Measurements from ENCODE around the gene A2M.

A2M gene

DNA sequence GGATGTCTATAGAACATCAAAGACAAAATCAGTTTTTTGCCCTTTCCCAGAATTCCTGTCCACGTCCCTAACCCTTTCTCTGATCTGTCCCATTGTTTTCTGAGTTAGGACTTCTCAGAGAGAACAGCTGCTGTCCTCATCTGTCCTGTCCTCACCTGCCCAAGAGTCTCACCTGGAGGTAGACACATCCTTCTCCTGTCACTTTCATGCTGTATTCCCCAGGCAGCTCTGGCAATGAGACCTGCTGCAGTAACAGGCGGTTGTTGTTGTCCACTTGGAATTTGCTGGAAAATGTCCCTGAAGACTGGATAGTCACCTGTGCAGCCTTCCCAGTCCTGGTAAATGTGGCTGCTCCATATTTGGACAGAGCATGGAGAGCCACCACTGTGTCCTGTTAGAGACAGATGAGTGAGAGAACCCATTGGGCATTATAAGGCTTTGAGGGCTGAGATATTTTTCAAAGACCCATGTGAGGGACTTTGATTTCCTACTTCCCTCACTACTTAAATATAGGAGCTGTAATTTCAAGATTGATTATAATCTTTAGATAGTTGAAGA is 43.2 kb downstream of the A2M start:
- DNase-seq (ENCODE audit: low spot score), result no peak

DNA sequence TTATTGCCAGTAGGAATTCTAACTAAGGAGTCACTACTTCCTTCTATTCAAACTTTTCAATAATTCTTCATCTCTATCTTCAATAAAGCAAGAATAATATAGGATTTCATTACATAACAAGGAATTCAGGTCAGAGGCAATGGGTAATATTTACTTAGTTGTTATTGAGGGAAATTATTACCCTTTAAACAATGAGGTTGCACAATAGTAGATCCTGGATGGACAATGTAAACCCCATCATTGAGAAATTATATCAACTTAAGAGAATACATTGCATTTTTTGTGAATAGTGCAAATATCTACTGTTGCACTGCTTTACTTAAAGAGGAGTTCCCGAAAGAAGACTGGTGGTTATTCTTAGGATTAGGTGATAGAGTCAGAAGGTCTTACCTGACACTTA is 43.8 kb downstream of the A2M start:
- no peak for DNase-seq (ENCODE audit: low spot score)

DNA sequence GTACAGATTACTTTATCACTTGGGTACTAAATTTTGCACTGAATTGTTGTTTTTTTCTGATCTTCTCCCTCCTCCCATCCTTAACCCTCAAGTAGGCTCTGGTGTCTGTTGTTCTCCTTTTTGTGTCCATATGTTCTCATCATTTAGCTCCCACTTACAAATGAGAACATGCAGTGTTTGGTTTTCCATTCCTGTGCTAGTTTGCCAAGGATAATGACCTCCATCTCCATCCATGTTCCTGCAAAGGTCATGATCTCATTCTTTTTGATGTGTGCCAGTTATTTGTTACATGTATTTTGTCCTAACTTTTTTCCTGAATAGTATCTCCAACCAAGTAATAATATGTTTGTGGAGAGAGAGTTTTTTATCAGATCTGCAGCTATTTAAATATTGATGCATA is 44.2 kb downstream of the A2M start:
- DNase-seq (ENCODE audit: low spot score), result no peak

DNA sequence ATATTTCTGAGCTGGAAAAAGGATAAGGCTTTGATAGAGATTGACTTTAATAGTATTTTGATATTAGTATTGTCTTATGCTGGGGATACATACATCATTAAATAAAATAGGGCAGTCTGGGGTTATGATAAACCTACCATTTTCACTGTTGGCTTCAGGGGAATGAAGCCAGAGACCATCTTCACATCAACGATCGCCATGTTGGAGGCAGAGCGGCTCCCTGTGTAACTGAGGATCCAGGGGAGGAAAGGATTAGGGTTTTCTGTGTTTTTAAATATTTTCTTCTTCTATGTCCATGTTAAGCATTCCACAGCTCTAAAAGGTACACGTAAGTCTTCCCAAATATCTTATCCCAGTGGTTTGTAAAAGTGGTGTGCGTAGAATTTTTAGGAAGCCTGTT is 45.4 kb downstream of the A2M start:
- DNase-seq (ENCODE audit: low spot score), result no peak

DNA sequence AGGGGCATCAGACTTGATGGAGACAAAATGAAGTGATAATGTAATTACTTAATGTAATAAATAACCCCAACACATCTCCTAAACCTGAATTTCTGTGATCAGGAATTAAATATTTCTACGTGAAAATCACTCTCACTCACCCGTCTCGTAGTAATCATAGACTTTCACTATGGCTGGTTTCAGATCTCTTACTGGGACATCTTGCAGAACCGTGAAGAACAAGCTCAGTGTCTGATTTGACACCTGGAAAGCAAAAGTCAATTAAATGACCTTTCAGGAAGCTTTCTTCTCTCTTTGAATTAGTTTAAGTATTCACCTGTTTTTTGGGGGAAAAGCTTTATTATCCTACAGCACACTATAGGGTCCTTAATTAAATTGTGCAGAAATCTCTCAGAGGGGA is 47.1 kb downstream of the A2M start:
- no peak for DNase-seq (ENCODE audit: low spot score)

DNA sequence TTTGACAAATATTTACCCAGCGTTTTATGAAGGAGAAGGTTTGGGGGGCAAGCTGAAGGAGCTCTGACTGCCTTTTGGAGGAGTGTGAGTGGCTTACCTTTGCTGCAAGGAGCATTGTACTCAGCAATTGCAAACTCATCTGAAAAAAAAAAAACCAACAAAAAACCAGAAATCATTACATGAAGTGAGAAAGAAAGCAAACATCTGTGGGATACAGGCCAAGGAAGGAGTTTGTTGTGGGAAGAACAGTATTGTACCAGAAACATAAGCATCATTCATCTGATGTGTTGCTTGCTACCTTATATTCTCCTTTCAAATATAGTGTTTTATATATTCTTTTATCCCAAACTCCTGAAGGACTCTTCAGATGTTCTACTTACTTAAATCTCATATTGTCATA is 47.6 kb downstream of the A2M start:
- no peak for DNase-seq (ENCODE audit: low spot score)

DNA sequence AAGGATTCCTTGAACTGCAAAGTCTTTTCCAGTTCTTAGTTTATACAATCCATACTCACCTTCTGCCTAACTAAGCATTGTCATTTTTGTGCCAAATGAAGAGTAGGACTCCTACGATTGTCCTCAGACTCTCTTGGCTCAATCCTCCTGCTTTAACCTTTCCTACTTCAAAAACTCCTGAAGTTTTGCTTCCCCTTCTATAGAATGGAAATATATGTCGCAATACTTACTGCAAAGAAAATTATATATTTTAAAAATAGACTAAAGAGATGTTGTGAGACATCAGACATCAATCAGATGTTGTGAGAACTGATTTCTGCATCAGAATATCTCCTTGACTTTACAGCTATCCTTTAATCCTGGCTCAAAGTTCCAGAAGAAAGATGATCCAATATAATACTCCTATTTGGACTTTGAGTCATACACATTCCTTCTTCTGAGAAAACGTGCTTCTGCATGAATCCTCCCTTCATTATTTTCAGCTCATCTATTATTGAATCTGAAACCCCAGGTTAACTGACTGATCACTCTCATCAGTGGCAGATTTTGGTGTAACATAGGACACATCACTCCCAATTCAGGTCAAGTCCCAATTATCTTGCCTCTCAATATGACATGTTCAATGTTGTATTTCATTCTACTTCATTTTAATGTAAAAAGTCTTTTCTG is 48.8 kb downstream of the A2M start:
- no peak for DNase-seq (ENCODE audit: low spot score)

DNA sequence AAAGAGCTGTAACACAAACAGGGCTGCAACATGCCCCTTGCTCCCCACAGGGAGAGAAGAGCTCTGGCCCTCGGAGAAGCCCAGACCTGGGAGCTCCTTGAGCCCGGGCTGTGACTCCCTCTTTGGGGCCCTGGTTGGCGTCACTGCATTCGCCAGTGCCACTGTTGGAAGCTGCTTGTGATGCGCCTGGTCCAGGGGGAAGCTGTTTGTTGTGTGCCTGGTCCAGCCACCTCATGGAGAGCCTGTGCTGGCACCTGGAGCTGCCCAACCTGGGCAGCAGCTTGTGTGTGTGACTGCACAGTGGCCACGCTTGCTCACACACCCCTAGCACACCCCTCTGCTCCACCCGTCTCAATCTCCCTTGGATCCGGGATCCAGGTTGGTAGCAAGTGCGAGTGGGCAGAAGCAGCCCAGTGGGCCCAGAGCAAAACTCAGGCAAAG is 49.5 kb downstream of the A2M start:
- DNase-seq (ENCODE audit: low spot score), result no peak

DNA sequence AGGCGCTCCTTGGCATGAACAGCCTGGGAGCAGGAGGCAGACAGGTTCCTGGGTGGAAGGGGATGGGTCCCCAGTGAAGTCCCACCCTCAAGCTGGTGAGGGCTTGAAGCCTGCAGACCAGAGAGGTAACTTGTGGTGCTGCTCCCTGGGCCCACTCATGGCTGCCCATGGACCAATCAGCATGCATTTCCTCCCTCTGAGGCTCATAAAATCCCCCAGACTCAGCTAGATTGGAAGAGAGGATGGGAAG is 50.2 kb downstream of the A2M start:
- no peak for DNase-seq (ENCODE audit: low spot score)

DNA sequence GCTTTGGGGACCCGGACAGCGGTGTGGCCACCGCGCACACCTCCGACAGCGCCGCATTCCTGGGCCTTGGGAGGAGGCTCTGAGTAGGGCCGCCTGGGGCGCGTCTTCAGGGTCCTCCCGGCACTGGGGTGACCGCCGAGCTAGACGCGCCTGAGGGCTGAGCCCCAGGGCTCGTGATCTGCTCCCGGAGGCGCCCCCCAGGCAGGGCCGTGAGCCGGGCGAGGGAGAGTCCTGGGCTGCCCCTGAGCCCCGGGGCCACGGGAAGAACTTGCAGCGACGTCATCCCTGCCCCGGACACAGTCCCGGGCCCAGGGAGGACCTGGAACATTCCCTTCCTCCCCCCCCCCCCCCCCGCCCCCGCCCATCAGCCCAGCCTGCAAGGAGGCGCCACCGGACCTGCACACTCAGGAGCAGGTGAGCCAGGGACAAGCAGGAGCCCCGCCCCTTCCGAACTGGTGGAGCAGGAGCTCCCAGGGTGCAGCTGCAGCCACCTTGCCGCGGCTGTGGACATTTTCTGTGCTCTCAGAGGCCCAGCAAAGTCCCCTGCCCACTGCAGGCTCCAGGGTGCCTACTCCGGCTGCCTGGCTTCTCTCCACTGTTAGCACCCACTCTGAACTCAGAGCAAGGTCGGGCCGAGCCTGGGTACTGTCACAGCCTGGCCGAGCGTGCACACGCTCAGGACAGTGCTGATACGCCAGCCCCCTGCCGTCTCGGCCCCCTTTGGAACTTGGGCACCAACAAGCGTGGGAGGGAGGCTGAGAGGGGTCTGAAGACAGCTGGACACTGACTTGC is 50.7 kb downstream of the A2M start:
- peak; percentile 84 for DNase-seq (ENCODE audit: low spot score)

DNA sequence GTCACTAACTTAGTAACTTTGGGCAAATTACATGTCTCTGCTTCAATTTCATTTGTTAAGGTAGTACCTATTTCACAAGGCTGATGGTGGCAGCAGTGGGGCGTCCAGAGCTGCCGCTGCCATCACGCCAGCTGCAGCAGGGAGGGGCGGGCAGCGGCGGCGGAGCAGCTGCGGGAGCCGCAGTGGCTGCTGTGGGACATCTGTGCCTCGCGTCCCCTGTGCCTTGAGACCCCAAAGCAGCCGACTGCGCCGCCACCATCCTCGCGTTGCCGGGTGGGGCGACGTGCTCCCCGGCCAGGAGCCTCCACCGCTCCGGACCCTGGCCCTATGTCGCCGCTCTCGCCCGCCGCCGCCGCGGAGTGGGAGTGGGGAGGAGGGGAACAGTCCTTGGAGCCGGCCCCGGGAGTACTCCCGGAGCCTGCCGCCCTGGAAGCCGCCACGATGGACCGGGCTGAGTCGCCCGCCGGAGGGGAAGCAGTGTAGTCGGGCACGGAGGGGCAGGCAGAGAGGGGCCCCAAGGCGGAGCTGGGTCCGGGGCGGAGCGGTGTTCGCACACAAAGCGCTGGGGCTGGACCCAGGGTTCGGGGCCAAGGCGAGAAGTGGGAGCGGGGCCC is 51.4 kb downstream of the A2M start:
- DNase-seq (ENCODE audit: low spot score), result peak; percentile 86

DNA sequence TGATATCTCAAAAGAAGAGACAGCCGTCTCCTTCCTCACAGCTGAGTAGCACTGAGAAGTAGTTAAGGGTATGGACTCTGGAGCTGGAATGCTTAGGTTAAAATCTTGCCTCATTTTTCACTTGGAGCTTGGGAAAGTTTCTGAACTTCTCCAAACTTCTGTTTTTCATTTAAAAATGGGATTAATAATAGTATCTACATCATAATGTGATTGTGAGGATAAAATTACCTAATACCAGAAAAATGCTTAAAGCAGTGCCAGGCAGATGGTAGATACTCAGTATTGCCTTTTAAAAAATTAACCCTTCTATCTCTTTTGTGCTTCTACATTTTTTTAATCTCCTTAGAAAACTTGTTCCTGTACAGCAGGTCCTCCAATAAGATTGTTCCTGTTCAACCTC is 63.1 kb downstream of the A2M start:
- no peak for DNase-seq (ENCODE audit: low spot score)

DNA sequence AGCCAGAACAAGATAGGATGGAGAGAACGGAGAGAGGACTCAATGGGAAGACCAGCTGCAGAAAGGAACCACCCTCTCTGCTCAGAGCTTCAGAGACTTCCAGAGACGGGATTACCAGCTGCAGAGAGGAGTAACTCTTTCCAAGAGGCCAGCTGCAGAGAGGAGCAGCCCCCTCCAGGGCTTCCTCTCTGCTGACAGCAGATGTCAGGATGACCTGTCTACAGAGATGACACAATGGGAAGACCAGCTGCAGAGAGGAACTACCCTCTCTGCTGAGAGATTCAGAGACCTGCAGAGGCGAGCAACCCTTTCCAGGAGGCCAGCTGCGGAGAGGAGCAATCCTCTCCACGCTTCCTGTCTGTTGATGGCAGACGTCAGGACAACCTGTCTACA is 64.6 kb downstream of the A2M start:
- DNase-seq (ENCODE audit: low spot score), result no peak

DNA sequence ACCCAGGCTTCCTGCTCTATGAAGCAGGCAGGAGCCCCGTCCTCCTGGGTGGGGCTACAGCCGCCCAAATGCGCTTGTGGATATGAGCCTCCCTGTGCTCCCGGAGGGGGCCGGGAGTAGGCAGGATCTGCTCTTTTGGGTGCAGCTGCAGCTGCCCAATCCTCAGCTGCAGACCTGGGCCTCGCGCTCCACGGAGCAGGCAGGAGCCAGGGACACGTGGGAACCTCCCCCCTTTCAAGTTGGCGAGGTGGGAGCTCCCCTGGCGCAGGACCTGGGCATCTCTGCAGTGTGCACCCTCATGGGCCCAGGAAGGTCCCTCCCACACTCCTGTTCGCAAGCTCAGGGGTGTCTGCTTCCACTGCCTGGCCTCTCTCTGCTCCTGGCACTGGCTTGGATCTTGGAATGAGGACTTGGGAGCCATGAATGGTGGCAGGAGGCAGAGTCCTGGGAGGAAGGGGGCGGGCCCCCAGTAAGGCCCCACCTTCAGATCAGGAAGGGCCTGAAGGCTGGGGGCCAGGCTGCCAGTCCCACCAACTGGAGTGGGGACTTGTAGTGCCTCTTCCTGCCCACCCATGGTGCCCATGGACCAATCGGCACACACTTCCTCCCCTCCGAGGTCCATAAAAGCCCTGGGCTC is 65.1 kb downstream of the A2M start:
- no peak for DNase-seq (ENCODE audit: low spot score)

DNA sequence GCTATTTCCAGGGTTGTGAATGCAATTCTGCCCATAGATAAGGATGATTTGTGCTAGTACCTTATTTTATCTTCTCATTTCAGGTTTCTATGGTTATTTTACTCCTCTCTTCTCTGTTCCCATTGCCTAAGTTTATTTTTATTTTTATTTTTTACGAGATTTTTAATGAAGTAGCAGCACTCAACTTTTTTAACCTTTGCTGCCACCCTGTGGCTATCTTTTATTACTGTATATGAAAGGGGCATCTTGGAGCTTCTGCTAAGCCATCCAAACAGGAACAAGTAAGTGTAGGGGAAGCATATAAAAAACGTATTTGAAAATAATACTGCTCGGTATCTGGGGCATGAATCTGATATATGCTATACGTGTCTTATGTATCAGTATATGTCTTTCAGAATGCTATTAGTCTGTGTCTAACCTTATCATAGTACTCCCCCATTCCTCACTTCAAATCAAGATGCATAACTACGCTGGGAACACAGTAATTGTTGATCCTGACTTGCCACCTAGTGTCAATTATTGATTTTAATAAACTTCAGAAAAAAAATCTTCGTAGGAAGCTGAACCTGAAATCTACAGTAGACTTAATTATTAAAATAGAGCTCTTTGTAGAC is 66.1 kb downstream of the A2M start:
- no peak for DNase-seq (ENCODE audit: low spot score)

DNA sequence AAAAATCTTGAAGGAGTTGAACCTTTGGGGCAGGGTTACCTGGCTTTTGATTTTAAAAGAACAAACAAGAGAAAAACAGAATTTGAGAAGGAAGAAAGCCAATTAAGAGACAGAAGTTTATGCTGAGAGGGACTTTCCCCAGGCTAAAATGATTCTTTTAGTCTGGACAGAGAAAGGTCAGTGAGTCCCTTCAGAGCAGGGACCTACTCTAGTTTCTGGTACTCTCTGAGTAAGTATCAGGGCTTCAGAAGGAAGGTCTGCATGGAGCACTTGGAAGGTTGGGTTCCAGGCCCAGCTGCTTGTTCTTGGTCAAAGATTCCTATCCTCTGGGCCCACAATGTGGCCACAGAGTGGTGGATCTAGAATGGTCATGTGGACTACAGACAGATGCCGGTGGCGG is 66.8 kb downstream of the A2M start:
- DNase-seq (ENCODE audit: low spot score), result no peak

DNA sequence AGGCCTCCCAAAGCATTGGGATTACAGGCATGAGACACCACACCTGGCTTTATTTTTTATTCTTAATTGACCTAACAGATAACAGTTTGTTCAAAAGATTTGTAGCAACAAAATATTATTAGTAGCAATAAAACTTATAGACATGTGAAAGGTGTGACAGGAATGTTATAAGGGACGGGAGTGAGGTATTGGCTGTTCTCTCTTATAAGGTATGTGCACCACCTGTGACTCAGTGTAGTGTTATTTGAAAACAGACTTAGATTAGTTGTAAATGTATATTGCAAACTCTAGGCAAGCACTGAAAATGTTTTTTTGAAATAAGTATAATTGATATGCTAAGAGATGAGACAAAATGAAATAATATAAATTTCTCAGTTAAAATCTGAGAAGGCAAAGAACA is 68.6 kb downstream of the A2M start:
- DNase-seq (ENCODE audit: low spot score), result no peak

DNA sequence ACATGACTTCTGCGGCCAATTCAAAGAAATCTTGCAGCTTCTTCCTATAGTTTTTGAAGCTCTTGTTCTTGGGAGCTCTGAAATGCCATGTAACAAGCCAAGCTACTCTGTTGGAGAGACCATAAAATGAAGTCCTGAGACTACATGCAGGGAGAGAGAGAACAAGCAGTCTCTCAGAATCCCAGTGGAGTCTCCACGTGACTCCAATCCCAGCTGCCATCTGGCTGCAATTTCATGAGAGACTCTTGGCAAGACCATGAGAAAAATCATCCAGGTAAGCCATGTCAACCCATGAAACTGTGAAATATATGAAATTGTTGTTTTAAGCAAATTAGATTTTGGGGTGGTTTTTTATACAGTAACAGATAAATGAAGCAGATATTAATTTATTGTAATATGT is 72.0 kb downstream of the A2M start:
- no peak for DNase-seq (ENCODE audit: low spot score)

DNA sequence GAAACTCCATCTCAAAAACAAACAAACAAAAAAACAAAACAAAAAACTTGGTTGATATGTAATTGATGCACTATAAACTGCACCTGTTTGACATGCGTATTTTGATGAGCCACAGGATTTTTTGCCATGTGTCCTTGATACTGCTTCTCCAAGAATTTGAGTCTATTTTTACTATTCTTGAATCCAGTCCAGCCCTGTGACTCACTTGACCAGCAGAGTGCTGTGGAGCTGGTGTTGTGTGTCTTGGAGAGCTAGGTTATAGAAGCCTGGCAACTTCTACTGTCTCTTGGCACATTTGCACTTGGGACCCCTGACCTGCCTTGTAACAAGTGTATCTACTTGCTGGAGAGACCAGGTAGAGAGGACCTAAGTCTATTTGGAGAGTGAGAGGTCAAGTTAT is 74.4 kb downstream of the A2M start:
- DNase-seq (ENCODE audit: low spot score), result no peak

DNA sequence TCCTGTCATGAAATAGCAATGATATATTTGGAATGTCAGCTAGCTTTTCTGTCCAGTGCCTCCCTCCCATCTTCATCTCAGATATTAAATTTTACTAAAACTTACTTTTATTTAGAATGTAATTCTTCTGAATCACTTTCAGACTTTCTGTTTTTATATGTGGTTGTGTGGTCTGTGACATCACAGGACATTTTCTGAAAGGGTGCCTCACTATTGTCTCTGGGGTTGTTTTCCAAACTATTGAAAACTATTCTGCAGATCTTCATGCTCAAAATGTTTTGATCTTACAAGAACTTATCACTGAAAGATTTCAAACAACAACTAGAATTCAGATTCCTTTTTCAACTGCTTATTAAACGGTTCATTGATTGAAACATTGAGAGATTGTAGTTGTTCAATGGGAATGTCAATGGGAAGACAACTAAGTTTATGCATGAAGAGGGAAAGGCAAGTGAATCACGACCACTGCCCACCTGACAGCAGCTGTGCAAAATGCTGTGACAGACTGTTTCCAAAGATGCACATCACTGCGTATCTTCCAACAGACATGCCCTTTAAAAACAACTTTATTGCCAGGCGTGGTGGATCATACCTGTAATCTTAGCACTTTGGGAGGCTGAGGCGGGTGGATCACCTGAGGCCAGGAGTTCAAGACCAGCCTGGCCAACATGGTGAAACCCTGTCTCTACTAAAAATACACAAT is 75.1 kb downstream of the A2M start:
- DNase-seq (ENCODE audit: low spot score), result no peak

DNA sequence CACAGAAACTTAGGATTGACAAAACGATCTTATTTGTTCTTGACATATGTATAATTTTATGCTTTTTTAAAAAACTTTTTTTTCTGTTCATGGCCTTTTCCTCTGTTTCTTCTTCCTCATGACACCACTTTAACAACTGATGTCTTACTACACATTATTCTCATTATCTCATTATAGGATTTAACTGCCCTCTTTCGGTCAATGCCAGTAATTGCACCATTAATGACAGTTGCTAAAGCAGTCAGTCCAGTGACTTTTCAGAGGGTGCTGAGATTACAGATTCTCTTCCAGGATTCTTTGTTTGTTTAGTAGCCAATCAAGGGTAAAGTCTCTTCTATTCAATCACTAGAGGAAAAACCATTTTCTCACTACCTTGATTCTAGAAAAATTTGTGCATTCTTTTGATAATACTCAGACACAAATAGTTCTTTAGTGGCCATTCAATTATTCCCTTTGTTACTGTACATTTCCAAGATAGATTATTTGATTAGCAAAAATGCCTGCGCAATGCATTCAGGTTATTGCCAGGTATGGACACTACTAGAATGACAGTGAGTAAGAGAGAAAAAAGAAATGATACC is 76.2 kb downstream of the A2M start:
- DNase-seq (ENCODE audit: low spot score), result no peak

DNA sequence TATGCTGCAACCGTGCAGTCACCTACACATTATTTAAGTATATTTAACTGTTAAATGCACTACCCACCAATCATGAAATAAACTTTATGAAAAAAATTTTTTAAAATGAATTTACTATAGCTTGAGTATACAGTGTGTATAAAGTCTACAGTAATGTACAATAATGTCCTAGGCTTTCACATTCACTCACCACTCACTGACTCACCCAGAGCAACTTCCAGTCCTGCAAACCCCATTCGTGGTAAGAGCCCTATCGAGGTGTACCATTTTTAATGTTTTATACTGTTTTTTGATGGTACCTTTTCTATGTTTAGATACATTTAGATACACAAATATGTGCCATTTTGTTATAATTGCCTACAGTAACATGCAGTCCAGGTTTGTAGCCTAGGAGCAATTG is 78.3 kb downstream of the A2M start:
- no peak for DNase-seq (ENCODE audit: low spot score)
